Stimulated activated CD8-positive, alpha-beta memory T cell treated with anti-CD3 and anti-CD28 coated beads, Interleukin-4, amount 100 ng/mL, for 1 hour (primary cell): ENCODE measurements around the gene KRT13.

Experiments used
- DNase-seq, 2 donors: peaks; one replicate each; pipeline ENCODE4 v3.0.0-alpha.2; 2020; ENCODE audit warnings: low read depth in 2 of 2, low spot score in 1 of 2

The KRT13 gene

DNA sequence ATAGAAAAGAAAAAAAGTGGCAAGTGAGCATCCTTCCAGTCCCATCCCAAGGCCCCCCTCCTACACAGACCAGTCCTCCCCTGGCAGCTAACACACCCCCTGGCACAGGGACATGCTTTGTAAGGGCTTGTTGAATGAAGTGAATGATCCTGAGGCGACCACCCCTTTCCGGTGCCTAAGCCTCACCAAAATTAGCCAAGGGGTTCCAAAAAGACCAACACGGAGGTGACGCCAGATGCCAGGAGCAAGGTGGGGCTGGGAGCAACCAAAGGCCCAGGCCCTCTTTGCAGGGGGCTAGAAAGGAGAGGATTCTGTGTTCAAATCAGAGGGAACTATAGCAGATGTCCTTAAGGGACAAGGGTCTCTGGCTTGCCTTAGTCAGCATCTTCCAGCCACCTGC lies 30.0 kb downstream of the KRT13 start:
- DNase-seq = no peak

DNA sequence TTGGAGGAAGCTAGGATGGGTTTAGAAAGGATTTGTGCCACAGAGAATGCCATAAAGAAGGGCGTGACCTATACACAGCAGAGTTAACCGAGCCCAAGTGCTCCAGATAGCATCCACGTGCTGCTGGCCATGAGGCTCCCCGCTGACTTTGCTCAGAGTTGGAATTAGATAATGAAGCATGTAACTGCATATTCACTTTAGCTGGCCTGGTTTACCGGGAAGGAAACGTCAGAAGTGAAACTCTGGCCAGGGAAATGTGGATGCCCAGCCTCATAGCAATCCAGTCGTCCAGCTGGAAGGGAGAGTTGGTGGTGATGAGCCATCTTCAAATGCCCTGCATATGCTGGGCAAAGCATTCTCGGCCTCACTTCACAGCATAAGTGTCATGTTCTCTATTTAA lies 30.5 kb downstream of the KRT13 start:
- no peak for DNase-seq

DNA sequence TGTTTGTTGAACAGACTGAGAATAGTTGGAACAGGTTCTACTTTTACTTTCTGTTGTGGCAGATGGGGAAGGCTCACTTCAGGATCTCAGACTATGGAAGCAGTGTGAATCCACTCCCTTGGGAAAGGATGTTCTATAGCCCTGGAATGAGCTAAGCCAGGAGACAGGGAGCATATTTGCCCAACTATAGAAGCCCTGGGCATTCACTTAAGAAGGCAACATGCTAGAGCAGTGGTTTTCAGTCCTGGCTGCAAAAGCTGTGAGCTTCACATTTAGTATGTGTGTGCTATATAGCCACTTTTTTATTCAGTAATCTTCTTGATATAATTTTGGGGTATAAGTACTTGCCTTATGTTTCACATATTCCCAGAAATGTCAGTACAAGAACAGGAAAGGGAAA lies 37.1 kb downstream of the KRT13 start:
- no peak for DNase-seq

DNA sequence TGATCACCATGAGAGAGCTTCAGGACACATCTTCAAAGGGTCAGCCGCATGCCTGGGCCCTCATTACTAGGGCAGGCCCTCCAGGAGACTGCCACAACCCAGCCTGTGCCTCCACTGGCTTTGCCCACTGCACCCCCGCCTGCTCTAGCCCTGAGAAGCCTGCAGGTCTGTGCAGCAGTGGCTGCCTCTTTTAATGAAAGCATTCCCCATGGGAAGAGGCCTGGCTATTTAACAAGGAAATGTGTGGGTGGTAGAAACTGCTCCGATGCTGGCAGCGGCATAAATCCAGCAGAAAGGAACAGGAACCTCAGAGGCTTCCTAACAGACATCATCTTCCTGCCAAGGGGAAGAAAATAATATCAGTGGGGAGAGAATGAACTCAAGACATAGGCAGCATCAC lies 37.9 kb downstream of the KRT13 start:
- no peak for DNase-seq

DNA sequence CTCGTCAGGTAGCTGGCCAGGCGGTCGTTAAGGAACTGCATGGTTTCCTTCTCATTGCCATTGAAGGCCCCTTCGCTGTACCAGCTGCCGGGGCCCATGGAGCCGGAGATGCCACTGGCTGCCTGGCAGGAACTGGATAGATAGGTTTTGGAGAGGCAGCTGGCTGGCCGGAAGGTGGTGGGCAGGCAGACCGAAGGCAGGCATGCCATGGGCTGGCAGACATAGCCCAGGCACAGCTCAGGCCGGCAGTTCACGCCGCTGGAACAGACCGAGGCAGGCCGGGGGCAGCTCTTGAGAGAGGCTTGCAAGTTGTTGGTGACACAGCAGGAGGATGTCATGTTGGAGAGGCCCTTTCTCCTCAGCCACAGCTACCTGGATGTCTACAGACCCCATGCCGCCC lies 38.4 kb downstream of the KRT13 start, which contains the start of gene KRT32:
KRT32 (minus strand) TSS at position 399 of the 400 bp plus-strand sequence; CDS start at position 338, 61 bp downstream.
- DNase-seq = no peak

DNA sequence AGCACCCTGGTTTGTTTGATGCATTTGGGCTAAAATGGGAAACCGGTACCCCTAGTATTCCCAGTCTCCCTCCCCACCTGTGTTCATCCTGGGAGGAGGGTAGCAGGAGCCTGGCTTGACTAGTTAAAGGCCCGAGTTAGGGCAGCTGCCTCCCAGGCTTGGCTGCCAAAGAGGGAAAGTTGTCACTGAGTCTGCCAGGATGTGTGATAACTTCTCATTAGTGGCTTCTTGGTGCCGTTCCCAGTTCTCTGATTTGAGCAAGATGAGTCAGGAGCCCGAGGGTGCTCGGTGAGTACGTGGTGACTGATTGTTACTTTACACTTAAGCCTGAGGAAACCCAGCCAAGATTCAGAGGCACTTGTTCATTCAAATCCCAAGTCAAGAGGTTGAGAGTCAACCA lies 40.7 kb downstream of the KRT13 start:
- DNase-seq = no peak

DNA sequence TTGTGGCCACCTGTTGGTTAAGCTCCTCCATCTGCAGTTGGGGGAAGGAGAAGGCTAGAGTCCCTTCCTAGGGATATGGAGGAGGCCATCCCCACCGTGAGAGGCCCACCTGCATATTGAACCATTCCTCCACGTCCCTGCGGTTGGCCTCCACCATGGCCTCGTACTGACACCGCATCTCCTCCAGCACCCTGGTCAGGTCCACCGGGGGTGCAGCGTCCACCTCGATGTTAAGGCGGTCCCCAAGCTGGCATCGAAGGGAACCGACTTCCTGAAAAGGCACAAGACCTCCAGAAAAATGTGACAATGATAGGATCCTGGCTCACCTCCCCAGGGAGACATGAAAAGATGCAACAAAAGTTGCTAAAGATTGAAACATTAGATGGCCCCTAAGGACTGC lies 41.2 kb downstream of the KRT13 start:
- DNase-seq = no peak

DNA sequence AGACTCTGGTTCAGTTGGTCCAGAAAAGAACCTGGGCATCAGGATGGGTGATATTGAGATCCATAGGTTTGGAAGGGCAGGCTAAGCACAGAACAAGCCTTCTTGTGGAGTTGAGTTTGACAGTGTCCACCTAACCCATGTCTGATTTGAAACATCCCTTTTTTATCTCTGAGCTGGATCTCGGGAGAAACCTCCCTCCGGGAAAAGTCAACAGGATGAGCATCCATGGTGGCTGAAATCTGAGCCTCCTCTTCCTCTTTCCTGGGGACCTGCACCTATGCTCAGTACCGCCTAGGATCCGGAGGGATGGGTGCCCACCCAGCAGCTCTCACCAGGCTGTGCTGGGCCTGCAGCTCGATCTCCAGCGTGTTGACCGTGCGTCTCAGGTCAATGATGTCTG lies 41.7 kb downstream of the KRT13 start:
- no peak for DNase-seq

DNA sequence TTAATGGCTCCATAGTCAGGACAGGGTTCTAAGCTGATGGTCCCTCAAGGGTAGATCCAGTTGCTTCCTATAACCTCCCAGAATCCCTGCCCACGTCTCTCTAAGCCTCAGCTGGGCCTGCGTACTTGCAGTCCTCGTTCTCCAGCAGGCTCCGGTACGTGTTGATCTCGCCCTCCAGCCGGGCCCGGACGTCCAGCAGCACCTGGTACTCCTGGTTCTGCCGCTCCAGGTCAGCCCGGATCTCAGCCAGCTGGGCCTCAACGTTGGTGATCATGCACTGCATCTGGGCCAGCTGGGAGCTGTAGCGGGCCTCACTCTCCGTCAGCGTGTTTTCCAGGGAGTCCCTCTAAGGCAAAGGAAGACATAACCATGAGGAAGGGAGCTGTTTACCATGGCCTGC lies 42.7 kb downstream of the KRT13 start:
- no peak for DNase-seq

DNA sequence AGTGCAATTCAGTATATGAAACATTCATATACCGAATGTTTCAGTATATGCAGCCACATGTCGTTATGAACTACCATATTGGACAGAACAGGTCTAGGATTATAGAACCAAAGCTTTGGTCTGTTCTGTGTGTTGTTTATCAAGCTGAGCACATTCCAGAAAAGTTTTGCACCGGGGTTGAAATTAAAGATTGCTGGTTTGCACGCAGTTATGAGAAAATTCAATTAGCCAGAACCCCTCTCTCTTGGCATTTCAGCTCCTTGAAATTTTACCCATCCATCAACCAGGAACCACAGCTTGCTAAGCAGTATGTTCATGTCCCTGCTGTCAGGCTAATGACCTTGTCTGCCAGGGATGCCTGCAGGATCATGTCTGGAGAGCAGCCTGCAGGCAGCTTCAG lies 47.7 kb downstream of the KRT13 start:
- DNase-seq = no peak

DNA sequence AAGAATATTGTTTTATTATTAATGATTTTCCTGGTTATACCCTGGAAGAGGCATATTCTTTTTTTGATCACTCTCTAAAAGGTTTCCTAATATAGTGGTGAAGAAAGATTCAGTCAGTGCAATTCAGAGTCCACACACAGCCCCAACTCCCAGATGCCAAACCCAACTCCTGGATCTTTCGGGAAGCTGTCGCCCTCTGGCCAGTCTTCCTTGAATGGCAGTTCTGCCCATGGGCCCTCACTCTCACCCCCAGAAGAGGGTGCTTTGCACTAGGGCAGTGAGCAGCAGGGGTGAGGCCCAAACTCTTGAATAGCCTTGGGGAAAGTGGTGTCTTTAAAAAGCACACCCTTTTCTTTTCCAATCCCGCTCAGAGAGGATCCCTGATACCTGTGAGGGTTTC lies 49.2 kb downstream of the KRT13 start:
- no peak for DNase-seq

DNA sequence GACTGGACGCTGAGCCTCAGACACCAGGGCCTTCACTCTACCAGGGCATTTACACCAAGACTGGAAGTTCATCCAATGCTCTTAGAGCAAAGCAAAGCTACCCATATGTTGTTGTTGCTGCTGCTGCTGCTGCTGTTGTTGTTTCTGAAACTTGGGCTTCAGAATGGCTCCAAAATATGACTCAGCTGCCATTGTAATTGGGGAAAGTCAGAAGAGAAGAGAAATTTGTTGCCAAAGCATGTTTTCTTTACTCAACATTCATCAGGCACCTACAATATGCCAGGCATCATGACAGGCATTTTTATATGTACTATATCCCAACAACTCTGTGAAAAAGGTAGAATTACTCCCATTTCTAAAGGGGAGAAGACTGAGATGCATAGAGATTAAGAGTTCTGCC lies 50.2 kb downstream of the KRT13 start:
- no peak for DNase-seq

DNA sequence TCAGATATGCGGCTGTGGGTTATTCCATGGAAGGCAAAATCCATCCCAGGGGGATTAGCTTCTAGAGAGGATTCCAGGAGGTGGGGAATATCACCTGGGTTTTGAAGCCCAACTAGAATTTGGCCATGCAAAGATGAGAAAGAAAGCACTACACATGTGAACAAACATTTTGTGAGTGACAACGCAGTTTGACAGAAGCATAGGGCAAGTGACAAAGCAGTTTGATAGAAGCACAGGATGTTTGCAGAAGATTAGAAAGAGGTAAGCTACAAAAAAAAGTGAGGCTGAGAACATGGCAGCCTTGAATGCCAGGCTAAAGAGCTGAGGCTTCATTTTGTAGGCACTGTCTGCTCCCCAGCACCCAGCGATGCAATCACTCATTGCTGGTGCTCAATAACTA lies 52.3 kb downstream of the KRT13 start:
- DNase-seq = no peak

DNA sequence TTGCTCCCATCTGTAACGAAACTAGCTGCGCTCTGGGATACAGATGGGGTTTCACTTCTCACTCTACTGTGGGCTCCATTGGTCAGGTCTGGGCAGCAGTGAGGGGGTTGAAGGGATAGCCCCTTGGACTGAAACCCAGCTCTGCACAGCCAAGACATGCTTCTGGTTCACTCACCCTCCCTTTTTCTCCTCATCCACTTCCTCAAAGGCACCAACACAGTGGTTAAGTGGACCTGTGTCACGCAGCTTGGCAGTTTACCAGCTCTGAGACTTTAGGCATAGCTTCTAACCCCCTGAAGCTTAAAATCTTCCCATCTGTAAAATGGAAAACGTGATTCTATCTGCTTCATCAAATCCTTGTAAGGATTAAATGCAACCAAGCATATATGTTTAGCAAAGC lies 53.1 kb downstream of the KRT13 start:
- no peak for DNase-seq

DNA sequence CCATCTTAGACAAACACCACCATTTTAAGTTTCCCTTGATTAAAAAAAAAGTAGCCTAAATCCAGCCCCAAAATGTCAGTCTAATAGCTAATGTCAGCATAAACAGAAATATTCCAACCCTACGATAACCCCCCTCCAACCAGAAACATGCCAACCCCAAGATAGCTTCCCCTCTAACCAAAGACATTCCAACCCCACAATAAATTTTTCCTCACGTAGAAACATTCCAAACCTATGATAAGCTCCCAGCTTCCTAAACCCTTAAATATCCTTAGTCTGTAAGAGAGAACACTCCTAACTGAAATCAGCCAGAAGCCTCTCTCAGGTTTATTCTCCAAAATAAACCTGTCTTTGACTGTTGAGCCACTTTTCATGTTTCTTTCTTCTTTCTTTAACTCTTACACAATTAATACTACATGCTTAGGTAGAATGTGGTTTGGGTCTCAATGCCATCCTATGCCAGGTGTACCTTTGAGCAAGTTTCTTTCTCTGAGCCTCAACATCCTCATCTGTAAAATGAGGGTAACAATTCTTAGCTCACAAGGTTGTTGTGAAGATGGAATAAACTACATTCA lies 54.2 kb downstream of the KRT13 start:
- no peak for DNase-seq
